Stimulated activated CD4-positive, alpha-beta T cell treated with anti-CD3 and anti-CD28 coated beads, Interleukin-15, amount 100 ng/mL, for 48 hours (primary cell): ENCODE data around the gene GPR108.

Experiments
- DNase-seq, 2 donors: peaks; one replicate each; pipeline ENCODE4 v3.0.0-alpha.2; 2020; ENCODE audit warnings: low read depth in 2 of 2

The GPR108 gene

GRCh38 chr19:6707011-6707657 lies 30.2 kb downstream of the GPR108 start:
- DNase-seq: no peak

GRCh38 chr19:6706633-6706958 lies 30.8 kb downstream of the GPR108 start:
- DNase-seq: no peak

GRCh38 chr19:6705931-6706632 lies 31.3 kb downstream of the GPR108 start:
- no peak for DNase-seq

GRCh38 chr19:6700586-6701316 lies 36.6 kb downstream of the GPR108 start:
- DNase-seq: no peak

- DNase-seq: no peak
Observed at GRCh38 chr19:6699935-6700334, 37.4 kb downstream of the GPR108 start.

- DNase-seq: no peak
Observed at GRCh38 chr19:6697291-6697690, 40.1 kb downstream of the GPR108 start.

- DNase-seq: no peak
Observed at GRCh38 chr19:6696239-6696820, 41.0 kb downstream of the GPR108 start.

- DNase-seq: no peak
Observed at GRCh38 chr19:6694147-6694815, 43.1 kb downstream of the GPR108 start.

GRCh38 chr19:6693681-6694080 lies 43.7 kb downstream of the GPR108 start:
- no peak for DNase-seq

GRCh38 chr19:6693056-6693471 lies 44.3 kb downstream of the GPR108 start:
- no peak for DNase-seq

- DNase-seq: no peak
Observed at GRCh38 chr19:6692027-6692426, 45.4 kb downstream of the GPR108 start.

GRCh38 chr19:6691342-6691741 lies 46.0 kb downstream of the GPR108 start:
- DNase-seq: no peak

- no peak for DNase-seq
Observed at GRCh38 chr19:6690160-6690885, 47.1 kb downstream of the GPR108 start.

GRCh38 chr19:6687114-6687513 lies 50.3 kb downstream of the GPR108 start:
- DNase-seq: no peak

GRCh38 chr19:6686628-6686975 lies 50.8 kb downstream of the GPR108 start:
- DNase-seq: no peak

- no peak for DNase-seq
Observed at GRCh38 chr19:6685962-6686627, 51.3 kb downstream of the GPR108 start.

- no peak for DNase-seq
Observed at GRCh38 chr19:6685482-6685881, 51.9 kb downstream of the GPR108 start.

GRCh38 chr19:6683971-6684370 lies 53.4 kb downstream of the GPR108 start:
- no peak for DNase-seq

- DNase-seq: no peak
Observed at GRCh38 chr19:6682607-6683128, 54.7 kb downstream of the GPR108 start.

GRCh38 chr19:6680141-6680540 lies 57.2 kb downstream of the GPR108 start:
- DNase-seq: no peak
